LNCAP (cell line): ENCODE results near the gene OR1K1.

Experiments
- TF ChIP-seq, protein P1 (sequence below): fragments of 450-650 bp; IDR thresholded peaks from 2 replicates; pipeline ENCODE4 v1.5.1; 2017; ENCODE audit warnings: mild to moderate bottlenecking

OR1K1 gene

GRCh38 chr9:122848256-122848943, 48.5 kb downstream of the OR1K1 start:
- TF ChIP-seq, protein P1, sequence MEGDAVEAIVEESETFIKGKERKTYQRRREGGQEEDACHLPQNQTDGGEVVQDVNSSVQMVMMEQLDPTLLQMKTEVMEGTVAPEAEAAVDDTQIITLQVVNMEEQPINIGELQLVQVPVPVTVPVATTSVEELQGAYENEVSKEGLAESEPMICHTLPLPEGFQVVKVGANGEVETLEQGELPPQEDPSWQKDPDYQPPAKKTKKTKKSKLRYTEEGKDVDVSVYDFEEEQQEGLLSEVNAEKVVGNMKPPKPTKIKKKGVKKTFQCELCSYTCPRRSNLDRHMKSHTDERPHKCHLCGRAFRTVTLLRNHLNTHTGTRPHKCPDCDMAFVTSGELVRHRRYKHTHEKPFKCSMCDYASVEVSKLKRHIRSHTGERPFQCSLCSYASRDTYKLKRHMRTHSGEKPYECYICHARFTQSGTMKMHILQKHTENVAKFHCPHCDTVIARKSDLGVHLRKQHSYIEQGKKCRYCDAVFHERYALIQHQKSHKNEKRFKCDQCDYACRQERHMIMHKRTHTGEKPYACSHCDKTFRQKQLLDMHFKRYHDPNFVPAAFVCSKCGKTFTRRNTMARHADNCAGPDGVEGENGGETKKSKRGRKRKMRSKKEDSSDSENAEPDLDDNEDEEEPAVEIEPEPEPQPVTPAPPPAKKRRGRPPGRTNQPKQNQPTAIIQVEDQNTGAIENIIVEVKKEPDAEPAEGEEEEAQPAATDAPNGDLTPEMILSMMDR: no peak
